K562 (cell line): ENCODE measurements around the gene GSTM5. TPM values are rescaled to one million over a fixed set of nuclear protein-coding genes. Genes with fewer than 3 reads are reported as not detected.

Source experiments
- BCLAF1 ChIP-seq, 2 experiments: fragments of 450-650 bp in 1 of 2; IDR thresholded peaks; 2 replicates each; pipeline ENCODE4 v1.6.1; 2011 to 2017; ENCODE audit warnings: low read depth in 2 of 2, antibody characterized with exemption in 1 of 2, borderline replicate concordance in 1 of 2, low read length in 1 of 2, mild to moderate bottlenecking in 1 of 2, mixed read lengths in 1 of 2; ENCODE audit not compliant: control insufficient read depth in 1 of 2
- FOXJ3 ChIP-seq: sonication (generic); formaldehyde crosslinking; IDR thresholded peaks from 2 replicates; pipeline ENCODE4 v1.4.0; 2020; ENCODE audit warnings: mild to moderate bottlenecking, missing genetic modification reagents
- MIER1 ChIP-seq: fragments of 450-650 bp; IDR thresholded peaks from 2 replicates; pipeline ENCODE4 v1.6.1; 2016; ENCODE audit warnings: antibody characterized with exemption, mild to moderate bottlenecking, low read depth
- MYBL2 ChIP-seq, 2 experiments: fragments of 450-650 bp in 1 of 2; sonication (generic) in 1 of 2; formaldehyde crosslinking in 1 of 2; IDR thresholded peaks; 2 replicates each; pipeline versions ENCODE4 v1.6.1 to v1.8.1; 2017 to 2022; ENCODE audit warnings: borderline replicate concordance in 1 of 2, inconsistent platforms in 1 of 2, low read depth in 1 of 2, mild to moderate bottlenecking in 1 of 2, missing genetic modification reagents in 1 of 2, moderate library complexity in 1 of 2
- MYNN ChIP-seq, 2 experiments: sonication (generic); formaldehyde crosslinking in 1 of 2; IDR thresholded peaks; 2 replicates each; pipeline versions ENCODE4 v1.5.0 to v1.6.1; 2016 to 2020; ENCODE audit warnings: antibody characterized with exemption in 1 of 2, missing genetic modification reagents in 1 of 2
- NR1H2 ChIP-seq: sonication (generic); formaldehyde crosslinking; IDR thresholded peaks from 2 replicates; pipeline ENCODE4 v1.4.0; 2020; ENCODE audit warnings: mild to moderate bottlenecking, missing genetic modification reagents
- PML ChIP-seq: IDR thresholded peaks from 2 replicates; pipeline ENCODE4 v1.6.1; 2012; ENCODE audit warnings: low read length, inconsistent platforms
- PRDM10 ChIP-seq: fragments of 450-650 bp; IDR thresholded peaks from 2 replicates; pipeline ENCODE4 v1.6.1; 2018; ENCODE audit not compliant: partially characterized antibody
- RBFOX2 ChIP-seq: fragments of 200-400 bp; formaldehyde crosslinking; IDR thresholded peaks from 2 replicates; pipeline ENCODE4 v1.6.1; 2017; ENCODE audit warnings: low read depth, mild to moderate bottlenecking, low read length, moderate library complexity
- SRF ChIP-seq, 2 experiments: fragments of 250-450, 450-650 bp in 1 of 2; sonication (Bioruptor Pico) in 1 of 2; sonication (generic) in 1 of 2; formaldehyde crosslinking; IDR thresholded peaks; 2 replicates each; pipeline versions ENCODE4 v1.5.0 to v1.5.1; 2020 to 2022; ENCODE audit warnings: mild to moderate bottlenecking in 1 of 2, missing genetic modification reagents in 1 of 2
- SRSF7 ChIP-seq: fragments of 200-400 bp; formaldehyde crosslinking; optimal IDR thresholded peaks from 2 replicates; pipeline ENCODE3; 2017; ENCODE audit warnings: mild to moderate bottlenecking, low read depth, low read length
- THRA ChIP-seq: fragments of 450-650 bp; IDR thresholded peaks from 2 replicates; pipeline ENCODE4 v1.6.1; 2017; ENCODE audit warnings: mild to moderate bottlenecking, moderate library complexity
- ZBTB26 ChIP-seq: fragments of 450-650 bp; formaldehyde crosslinking; IDR thresholded peaks from 2 replicates; pipeline ENCODE4 v1.4.0; 2022; ENCODE audit warnings: missing genetic modification characterization
- ZBTB43 ChIP-seq: sonication (generic); formaldehyde crosslinking; IDR thresholded peaks from 2 replicates; pipeline ENCODE4 v1.8.0; 2023; ENCODE audit warnings: mild to moderate bottlenecking, missing genetic modification reagents
- ZNF224 ChIP-seq: sonication (generic); formaldehyde crosslinking; IDR thresholded peaks from 2 replicates; pipeline ENCODE4 v1.8.0; 2022; ENCODE audit warnings: mild to moderate bottlenecking, missing genetic modification reagents
- polyA plus RNA-seq, 8 experiments: library from polyadenylated mRNA; depleted of rRNA in 4 of 8; stranded (reverse) in 5 of 8; unstranded in 3 of 8; fragments of >200 nt; fragmentation: Nextera tagmentation in 2 of 8; fragmentation: Illumina TruSeq in 1 of 8; extraction: Ambion mirVana in 2 of 8; extraction: Trizol in 1 of 8; gene quantifications; 2 replicates each; pipeline versions ENCODE4 v1.2.1 to v1.2.3, GENCODE V29; 2011 to 2014; ENCODE audit warnings: inconsistent platforms in 1 of 8, missing spikeins in 1 of 8
- total RNA-seq, 7 experiments: library from RNA; depleted of rRNA in 6 of 7; stranded (reverse); fragments of >200 nt in 6 of 7; fragmentation: Illumina TruSeq in 2 of 7; extraction: Trizol in 2 of 7; gene quantifications; 2 replicates each; pipeline versions ENCODE4 v1.2.1 to v1.2.3, GENCODE V29; 2011 to 2021; ENCODE audit warnings: low replicate concordance in 1 of 7

The GSTM5 gene
- total and polyA plus RNA-seq, 9 of the 15 experiments (the other 6 are each of a cell fraction or from before 2014, with no cell fraction given): not detected

GRCh38 chr1:109667452-109668122, 44.5 kb upstream of the GSTM5 start, which contains the start of gene GSTM2 (continued):
- TF ChIP-seq PRDM10 (peak; percentile 64), NR1H2 (CRISPR knock-in tag) (no peak), SRSF7 (no peak), BCLAF1 (IDR thresholded peaks at IDR 0.05; ENCODE audit: borderline replicate concordance in 1 of 2, control insufficient read depth in 1 of 2, low read depth in 2 of 2, low read length in 1 of 2) (no peak), MYBL2 (IDR thresholded peaks at IDR 0.05; ENCODE audit: low read depth) (no peak), MYBL2 (CRISPR knock-in tag; IDR thresholded peaks at IDR 0.05; ENCODE audit: borderline replicate concordance) (no peak), THRA (no peak), MYNN (IDR thresholded peaks at IDR 0.05) (no peak), MYNN (CRISPR knock-in tag; IDR thresholded peaks at IDR 0.05) (no peak), ZBTB43 (CRISPR knock-in tag) (no peak), RBFOX2 (peak; percentile 42), FOXJ3 (no peak), ZNF224 (CRISPR knock-in tag) (no peak), ZBTB26 (CRISPR knock-in tag) (no peak), MIER1 (no peak), SRF (CRISPR knock-in tag; IDR thresholded peaks at IDR 0.05) (peak in 1 of 2 experiments; percentile 54; a peak in 1 of 4 replicates), PML (no peak)
